Activated T-cell treated with anti-CD3 and anti-CD28 coated beads, Interleukin-2, amount 50 U/mL, for 48 hours (primary cell): ENCODE data around the gene MON2.
"Not testable (repeated sequence)": the region's sequence is repeated elsewhere in the genome, so short reads cannot be mapped to it uniquely, and the experiment has no call there.

Experiments used
- DNase-seq, 2 experiments: peaks; one replicate each; pipeline ENCODE4 v3.0.0-alpha.2; 2020

The MON2 gene

GRCh38 chr12:62552906-62553556 lies 86.4 kb downstream of the MON2 start:
- DNase-seq, result no peak

DNA sequence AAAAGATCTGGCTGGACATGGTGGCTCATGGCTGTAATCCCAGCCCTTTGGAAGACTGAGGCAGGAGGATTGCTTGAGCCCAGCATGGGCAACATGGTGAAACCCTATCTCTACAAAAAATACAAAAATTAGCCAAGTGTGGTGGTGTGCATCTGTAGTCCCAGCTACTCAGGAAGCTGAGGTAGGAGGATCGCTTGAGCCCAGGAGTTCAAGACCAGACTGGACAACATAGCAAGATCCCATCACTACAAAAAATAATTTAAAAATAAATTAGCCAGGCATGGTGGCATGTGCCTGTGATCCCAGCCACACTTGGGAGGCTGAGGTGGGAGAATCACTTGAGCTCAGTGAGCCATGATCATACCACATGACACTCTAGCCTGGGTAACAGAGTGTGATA lies 92.7 kb downstream of the MON2 start:
- DNase-seq, result not testable (repeated sequence)

DNA sequence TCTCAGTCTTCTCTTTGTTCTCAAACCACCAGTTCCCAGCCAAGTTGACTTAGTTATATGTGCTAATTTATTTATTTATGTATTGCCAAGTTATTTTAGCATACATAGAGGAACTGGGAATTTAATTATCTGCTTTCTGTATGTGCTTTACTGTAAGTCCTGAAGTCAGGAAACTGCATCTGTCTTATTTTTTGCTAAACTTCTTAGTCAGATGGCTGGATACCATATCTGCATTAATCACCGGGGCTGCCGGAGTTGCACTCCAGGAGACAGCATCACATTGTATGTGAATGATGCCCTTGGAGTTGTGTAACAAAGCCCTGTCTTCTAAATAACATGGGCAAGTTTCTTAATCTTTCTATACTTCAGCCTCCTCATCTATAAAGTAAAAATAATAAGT lies 96.2 kb downstream of the MON2 start:
- DNase-seq, result no peak

- DNase-seq, result no peak
Observed at GRCh38 chr12:62575036-62575435, 108.4 kb downstream of the MON2 start.

- DNase-seq, result no peak
Observed at GRCh38 chr12:62576503-62576902, 109.9 kb downstream of the MON2 start.

DNA sequence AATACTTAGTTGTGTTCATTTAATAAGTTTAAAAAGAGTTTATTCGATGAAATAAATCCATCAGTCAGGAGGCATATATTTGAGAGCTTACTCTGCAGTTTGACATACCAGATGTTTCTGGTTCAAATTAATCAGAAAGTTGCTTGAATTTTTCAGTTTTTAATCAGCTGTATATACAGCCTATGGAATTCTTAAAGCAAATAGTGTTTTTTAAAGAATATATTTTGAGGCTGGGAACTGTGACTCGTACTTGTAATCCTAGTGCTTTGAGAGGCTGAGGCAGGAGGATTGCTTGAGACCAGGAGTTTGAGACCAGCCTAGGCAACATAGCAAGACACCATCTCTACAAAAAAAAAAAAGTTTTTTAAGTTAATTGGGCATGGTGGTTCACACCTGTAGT lies 112.1 kb downstream of the MON2 start:
- DNase-seq, result no peak

DNA sequence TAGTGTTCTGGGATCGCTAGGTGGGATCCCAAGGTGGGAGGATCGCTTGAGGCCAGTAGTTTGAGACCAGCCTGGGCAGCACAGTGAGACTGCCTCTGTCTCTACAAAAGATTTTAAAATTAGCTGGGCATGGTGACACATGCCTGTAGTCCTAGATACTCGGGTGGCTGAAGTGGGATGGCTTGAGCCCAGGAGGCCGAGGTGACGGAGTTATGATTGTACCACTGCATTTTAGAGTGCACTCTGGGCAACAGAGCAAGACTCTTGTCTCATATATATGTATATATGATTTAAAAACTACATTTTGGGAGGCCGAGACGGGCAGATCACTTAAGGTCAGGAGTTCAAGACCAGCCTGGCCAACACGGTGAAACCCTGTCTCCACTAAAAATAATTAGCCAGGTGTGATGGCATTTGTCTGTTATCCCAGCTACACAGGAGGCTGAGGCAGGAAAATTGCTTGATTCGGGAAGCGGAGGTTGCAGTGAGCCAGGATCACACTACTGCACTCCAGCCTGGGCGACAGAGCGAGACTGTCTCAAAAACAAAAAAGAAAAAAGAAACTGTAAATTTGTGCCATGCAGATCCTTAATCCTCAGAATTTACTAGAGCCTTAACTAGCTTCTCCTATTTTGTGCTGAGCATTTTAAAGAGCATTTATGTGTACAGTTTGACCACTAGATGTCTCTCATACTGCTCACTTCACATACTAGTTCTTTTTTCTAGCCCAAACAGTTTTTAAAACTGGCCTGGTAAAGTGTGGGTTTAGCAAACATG lies 114.8 kb downstream of the MON2 start:
- DNase-seq, result no peak

DNA sequence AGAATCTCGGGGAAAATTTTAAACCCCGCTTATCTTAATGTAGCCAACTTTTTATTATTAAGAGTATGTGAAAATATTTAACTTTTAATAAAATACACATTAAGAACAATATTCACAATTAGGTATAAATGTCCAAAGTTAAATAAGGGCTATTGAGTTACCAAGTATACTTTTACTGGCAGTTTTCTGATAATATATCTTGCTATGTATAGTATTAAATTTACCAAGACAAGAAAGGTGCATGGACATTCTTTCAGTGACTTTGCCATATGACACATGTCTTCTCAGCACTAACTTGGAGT lies 115.4 kb downstream of the MON2 start:
- DNase-seq, result no peak

DNA sequence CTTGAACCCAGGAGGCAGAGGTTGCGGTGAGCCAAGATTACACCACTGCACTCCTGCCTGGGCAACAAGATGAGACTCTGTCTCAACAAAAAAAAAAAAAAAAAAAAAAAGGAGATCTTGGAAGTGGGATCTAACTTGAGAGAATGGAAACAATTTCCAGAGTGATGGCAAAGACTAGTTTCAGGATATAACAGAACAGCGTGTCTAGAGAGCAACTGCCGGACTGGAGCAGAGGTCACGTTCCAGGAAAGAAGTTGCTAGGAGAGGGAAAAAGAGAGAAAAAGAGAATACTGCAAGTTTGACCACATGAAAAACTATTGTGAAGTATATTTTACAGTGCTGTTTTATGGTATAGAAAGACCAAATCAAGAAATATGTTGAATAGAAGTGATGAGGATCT lies 118.0 kb downstream of the MON2 start:
- no peak for DNase-seq

- DNase-seq, result no peak
Observed at GRCh38 chr12:62586850-62587249, 120.2 kb downstream of the MON2 start.

DNA sequence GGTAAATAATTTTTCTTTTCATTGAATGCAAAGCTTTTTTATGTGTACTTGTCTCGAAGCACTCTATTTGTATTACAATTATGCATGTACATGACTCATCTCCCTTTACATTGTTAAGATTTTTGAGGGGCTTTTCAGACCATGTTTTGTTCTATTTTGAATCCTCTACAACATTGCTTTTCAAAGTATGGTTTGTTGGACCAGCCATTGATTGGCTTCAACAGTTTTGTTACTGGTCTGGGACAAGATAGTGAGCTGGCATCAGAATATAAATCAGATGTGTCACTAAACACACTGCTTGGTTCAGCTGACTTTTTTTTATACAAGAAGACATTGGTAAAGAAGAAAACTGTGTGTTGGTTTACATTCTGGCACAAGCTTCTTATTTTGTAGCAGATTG lies 122.3 kb downstream of the MON2 start:
- no peak for DNase-seq

DNA sequence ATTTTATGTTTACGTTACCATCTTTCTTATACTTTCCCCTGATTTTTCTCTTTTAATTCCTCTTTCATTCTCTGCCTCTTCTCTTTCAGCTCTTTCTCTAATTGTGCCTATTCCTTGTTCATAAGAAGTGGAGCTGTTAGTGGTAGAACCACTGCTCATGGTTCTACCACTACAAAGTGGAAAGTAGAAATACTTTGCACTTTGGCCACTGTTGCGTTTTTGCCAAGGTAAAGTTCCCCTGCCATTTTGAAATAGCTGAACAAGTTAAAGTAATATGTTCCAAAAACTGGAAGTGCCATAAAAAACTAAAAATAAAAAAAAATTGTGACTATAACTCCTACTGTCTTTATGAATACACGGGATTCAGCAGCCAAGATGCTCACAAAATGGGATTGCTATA lies 130.6 kb downstream of the MON2 start:
- no peak for DNase-seq

DNA sequence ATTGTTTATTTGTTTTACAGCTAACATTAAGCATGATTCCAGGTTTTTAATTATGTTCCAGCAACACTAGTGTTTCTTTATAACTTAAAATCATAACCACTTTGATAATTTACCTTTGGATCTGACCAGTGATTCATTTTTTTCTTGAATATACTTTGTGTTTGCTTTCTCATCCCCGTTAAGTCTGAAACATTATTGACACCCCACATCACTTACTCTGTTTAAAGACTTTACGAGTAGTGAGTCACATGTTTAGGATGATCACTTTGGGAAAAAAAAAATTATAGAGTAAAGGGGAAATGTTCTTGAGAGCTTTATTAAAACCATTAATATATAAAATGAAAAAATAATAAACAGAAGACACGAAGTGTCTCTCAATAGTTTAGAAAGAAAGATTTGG lies 132.2 kb downstream of the MON2 start:
- no peak for DNase-seq

GRCh38 chr12:62599854-62600437 lies 133.3 kb downstream of the MON2 start:
- DNase-seq, result no peak

DNA sequence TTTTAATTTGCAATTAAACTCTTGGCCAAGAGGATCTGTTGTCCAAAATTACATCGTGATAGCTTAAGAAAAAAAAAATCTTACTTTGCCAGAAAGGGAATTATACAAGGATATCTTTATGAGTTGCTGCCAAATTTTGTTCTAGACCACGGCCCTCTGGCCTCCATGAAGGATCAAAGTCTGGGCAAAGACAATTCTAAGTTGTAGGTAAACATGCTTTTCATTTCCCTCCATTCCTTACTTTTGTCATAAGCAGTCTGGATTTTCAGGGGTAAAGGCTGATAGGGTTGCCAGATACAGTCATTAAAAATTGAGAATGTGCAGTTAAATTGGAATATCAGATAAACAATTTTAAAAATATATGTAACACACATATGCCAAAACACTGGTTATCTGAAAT lies 135.1 kb downstream of the MON2 start:
- no peak for DNase-seq

DNA sequence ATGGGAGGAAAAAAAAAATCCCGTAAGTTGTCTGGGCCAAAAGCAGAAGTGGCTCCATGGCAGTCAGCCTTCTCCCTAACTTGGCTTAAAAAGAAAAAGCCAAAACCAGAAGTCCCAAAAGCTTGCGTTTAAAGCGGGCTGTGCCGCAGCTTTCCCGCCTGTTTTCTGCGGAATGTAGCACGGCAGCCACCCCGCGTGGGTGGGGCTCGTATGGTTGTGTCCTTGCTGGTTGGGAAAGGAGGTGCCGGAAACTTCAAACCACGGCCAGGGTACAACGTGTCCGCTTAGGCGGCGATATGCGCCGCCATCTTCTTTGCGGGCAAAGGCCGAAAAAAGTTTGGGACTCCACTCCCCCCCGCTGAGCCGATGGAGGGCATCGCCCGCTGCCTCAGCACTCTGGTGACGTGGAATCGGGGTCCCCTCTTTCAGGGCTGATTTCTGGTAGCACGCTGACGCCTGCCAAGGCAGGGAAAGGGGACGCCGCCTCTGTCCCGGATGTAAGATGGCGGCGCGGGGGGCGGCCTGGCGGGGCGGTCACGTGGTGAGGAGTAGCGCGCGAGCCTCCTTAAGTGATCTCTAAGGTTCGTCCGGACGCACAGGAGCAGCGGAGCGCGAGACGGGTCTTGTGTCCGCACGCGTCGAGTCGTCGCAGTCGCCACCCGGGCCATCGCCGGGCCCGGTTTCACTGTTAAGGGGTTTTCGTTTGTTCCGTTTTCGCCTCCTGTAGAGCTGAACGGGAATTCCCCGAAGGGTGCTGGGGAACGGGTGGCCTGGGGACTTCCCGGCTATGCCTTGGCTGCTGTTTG lies 135.8 kb downstream of the MON2 start:
- DNase-seq, result peak; percentile 90 to 92

- DNase-seq, result peak; percentile 82 to 87
Observed at GRCh38 chr12:62603061-62603810, 136.6 kb downstream of the MON2 start.

GRCh38 chr12:62603811-62604098 lies 137.1 kb downstream of the MON2 start:
- no peak for DNase-seq

GRCh38 chr12:62604373-62604772 lies 137.7 kb downstream of the MON2 start:
- DNase-seq, result no peak

DNA sequence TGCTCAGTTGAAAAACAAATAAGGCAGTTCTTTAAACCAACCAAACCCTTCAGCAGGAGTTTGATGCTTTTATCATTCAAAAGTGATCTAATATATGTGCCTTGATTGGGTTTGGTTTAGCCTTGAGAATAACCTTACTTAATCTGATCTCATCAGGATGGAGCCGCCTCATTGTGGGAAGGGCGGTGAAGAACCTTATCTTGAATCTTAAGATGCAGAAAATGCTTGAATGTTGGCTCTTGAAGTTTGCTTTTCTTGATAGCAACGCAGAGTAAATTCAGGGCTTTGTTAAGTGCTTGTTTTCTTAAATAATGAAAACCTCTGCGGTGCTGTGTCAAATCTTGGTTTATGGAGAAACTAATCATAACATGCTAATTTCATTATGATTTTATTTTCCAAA lies 138.2 kb downstream of the MON2 start:
- no peak for DNase-seq

DNA sequence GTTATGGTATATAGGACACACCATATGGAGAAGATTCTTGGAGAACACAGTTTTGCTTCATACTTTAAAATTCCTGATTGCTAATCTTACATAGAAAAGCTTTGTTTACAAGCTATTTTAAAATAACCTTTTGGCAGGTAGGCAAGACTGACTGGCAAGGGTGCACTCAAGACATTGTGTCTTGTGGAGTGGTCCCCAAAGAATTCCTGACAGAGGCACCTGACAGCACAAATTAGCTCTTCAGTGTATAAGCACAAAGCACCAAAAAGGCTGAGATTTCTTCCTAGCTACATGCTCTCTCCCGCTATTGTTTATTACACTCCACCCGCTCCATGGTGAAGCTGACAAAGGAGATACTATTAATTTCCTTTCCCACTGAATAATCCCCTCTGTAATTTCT lies 139.4 kb downstream of the MON2 start:
- no peak for DNase-seq

DNA sequence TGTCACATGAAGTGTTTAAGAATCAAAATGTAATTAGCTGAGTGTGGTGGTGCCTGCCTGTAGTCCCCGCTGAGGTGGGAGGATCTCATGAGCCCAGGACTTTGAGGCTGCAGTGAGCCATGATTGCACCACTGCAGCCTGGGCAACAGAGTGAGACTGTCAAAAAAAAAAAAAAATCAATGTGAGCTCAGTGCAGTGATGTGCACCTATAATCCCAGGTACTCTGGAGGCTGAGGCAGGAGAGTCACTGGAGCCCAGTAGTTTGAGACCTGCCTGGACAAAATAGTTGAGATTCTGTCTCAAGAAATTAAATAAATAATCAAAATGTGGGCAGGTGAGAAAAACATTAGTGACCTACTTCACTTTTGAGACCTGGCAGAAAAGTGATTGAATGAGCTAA lies 140.0 kb downstream of the MON2 start:
- DNase-seq, result no peak

DNA sequence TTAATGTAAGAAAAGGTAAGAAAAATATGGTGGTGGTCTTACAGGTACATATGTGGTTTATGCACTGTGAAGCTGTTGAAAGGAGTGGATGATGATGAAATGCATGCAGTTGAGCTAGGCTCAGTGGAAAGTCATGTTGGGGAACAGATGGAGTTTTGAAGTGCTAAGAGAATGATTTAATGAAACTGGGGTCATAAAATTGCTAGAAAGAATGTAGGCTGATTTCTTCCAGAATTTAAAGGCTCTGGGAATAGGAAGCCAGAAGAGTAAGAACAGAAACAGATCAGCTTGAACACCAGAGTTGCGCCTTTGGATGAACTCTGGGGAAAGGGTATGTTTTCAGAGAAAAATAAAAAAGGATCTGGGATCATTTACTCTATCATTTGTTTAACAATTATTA lies 146.5 kb downstream of the MON2 start:
- DNase-seq, result no peak
